Smooth muscle cell (in vitro differentiated cells): Measurements from ENCODE around the gene PHF21B. TPM values are rescaled to one million over a fixed set of nuclear protein-coding genes. Genes with fewer than 3 reads are reported as not detected.

Experiments
- DNase-seq: peaks from one replicate; lab custom pipeline; 2025; ENCODE audit not compliant: unreplicated experiment; lab: John Stamatoyannopoulos, UW
- H2AFZ ChIP-seq: fragments of 200-600 bp; sonication (generic); 2 replicates; pipeline ENCODE4 v1.6.0; 2016; ENCODE audit warnings: antibody characterized with exemption, low read depth, mild to moderate bottlenecking
- H3F3A ChIP-seq: fragments of 200-600 bp; sonication (generic); 2 replicates; pipeline ENCODE4 v1.6.0; 2017; ENCODE audit warnings: antibody characterized with exemption, low read depth
- H3K27ac ChIP-seq: fragments of 200-600 bp; sonication (generic); 2 replicates; pipeline ENCODE4 v1.5.1; 2016; ENCODE audit warnings: low read depth, mild to moderate bottlenecking
- H3K27me3 ChIP-seq: fragments of 200-600 bp; sonication (generic); 2 replicates; pipeline ENCODE4 v1.6.1; 2016; ENCODE audit warnings: low read depth, mild to moderate bottlenecking
- H3K36me3 ChIP-seq: fragments of 200-600 bp; sonication (generic); 2 replicates; pipeline ENCODE4 v1.5.1; 2016; ENCODE audit warnings: low read depth
- H3K4me1 ChIP-seq: fragments of 200-600 bp; sonication (generic); 2 replicates; pipeline ENCODE4 v1.5.1; 2016; ENCODE audit warnings: low read depth
- H3K4me2 ChIP-seq: fragments of 200-600 bp; sonication (generic); 2 replicates; pipeline ENCODE4 v1.6.0; 2016; ENCODE audit warnings: mild to moderate bottlenecking
- H3K4me3 ChIP-seq: fragments of 200-600 bp; sonication (generic); 2 replicates; pipeline ENCODE4 v1.5.1; 2016; ENCODE audit warnings: mild to moderate bottlenecking
- H3K79me2 ChIP-seq: fragments of 200-600 bp; sonication (generic); 2 replicates; pipeline ENCODE4 v1.6.0; 2016; ENCODE audit warnings: low read depth, mild to moderate bottlenecking
- H3K9ac ChIP-seq: fragments of 200-600 bp; sonication (generic); 2 replicates; pipeline ENCODE4 v1.6.0; 2016; ENCODE audit warnings: low read depth
- H3K9me3 ChIP-seq: fragments of 200-600 bp; sonication (generic); replicated peaks from 2 replicates; pipeline ENCODE4 v1.5.1; 2016; ENCODE audit warnings: low read depth
- H4K20me1 ChIP-seq: fragments of 200-600 bp; sonication (generic); 2 replicates; pipeline ENCODE4 v1.6.0; 2016; ENCODE audit warnings: low read depth
- CTCF ChIP-seq: fragments of 200-600 bp; sonication (generic); IDR thresholded peaks from 2 replicates; pipeline ENCODE4 v1.5.1; 2017; ENCODE audit warnings: borderline replicate concordance, mild to moderate bottlenecking, antibody characterized with exemption; ENCODE audit not compliant: insufficient read depth, poor library complexity, severe bottlenecking
- WGBS: methylation state at CpG from one replicate; pipeline ENCODE4 v1.1.7; 2016; ENCODE audit warnings: low lambda C conversion rate; 5-methylcytosine and 5-hydroxymethylcytosine counted together
- polyA plus RNA-seq: library from polyadenylated mRNA; unstranded; fragments of >200 nt; fragmentation: Nextera tagmentation; extraction: Ambion mirVana; gene quantifications from 2 replicates; pipeline ENCODE4 v1.2.1, GENCODE V29; 2016
- total RNA-seq: library from RNA; depleted of rRNA; stranded (reverse); fragments of >200 nt; gene quantifications from 2 replicates; pipeline ENCODE4 v1.2.3, GENCODE V29; 2014

The PHF21B gene
- total and polyA plus RNA-seq, 2 experiments from 2014 or later, result 0.13 TPM

DNA sequence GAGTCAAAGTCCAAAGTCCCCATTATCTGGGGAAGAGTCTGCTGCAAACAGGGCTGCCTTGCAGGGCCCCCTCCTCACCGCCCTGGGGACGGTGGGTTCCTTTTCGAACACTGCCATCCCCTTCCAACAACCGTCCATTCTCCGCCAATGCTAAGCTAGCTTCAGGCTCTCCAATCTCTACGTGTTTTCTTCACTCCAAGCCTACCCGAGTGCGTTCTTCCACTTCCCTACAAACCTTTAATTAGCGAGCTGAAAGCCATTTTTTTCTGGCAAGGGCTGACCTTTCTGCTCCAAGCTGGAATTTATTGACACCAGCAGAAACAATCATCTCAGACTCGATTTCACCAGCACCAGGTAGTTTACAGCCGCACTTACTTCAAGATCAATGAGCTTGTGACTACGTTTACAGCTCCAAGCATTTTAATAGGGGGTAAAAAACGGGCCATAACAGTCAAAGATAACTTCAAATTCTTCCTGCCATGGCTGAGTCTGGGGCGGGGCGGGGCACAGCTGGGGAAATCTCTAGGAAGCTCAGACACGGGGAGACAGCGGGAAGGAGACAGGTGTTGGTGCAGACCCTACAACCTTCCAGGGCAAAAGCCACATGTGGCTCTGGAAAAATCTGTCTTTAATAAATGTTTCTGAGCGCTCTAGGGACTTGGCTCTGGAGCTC is 82.2 kb downstream of the PHF21B start:
- Histone ChIP-seq H3K79me2 (no peaks in the 10 kb centered on the region), H3F3A (no peaks in the 10 kb centered on the region), H3K4me1 (no peaks in the 10 kb centered on the region), H3K36me3 (no peaks in the 10 kb centered on the region), H3K9ac (no peak overlapping the region), H3K4me2 (no peak overlapping the region), H2AFZ (no peak overlapping the region), H4K20me1 (no peaks in the 10 kb centered on the region), H3K27ac (no peak overlapping the region), H3K27me3 (no peaks in the 10 kb centered on the region), H3K4me3 (no peak overlapping the region), H3K9me3 (no peaks in the 10 kb centered on the region)
- no peak for DNase-seq
- 86% methylated on average over 18 of the region's 18 CpGs for WGBS
- TF ChIP-seq CTCF, result no peak

DNA sequence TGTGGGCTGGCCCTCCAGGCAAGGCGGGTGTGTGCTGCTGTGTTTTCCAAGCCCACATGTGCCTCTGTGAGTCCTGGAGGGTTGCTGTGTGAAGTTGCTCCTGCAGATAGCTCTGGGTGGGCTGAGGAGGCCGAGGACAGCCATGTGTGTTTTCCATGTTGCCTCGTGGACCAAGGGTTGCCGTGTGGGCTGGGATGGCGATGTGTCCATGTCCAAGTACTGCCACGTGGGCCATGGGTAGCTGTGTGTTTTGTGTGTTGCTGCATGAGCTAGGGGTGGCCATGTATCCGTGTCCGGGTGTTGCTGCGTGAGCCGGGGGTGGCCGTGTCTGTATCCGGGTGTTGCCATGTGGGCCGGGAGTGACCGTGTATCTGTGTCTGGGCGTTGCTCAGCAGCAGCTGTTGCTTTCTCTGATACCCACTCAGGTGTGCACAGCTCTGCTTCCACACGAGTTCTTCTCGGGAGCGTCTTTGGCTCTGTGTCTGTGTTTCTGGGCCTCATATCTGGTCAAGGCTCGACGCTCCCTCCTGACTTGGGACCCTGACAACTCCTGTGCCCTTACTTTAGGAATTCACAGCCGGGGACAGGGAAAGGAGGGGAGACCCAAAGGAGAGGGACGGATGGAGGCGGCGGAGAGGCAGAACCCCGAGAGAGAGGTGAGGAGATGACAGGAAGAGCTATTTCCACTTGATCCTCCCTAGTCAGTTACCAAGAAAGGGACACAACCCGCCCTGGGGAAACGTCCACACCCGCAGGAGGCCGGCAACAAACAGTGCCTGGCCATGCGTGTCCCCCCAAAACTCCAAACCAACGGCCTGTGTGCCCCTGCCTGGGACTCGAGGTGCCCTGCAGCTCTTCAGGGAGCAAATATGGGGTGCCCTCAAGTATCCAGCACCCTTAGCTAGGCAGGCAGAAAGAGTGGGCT is 83.1 kb downstream of the PHF21B start:
- Histone ChIP-seq H3K4me1 (no peaks in the 10 kb centered on the region), H3K9ac (no peak overlapping the region), H3K9me3 (no peaks in the 10 kb centered on the region), H4K20me1 (no peaks in the 10 kb centered on the region), H3K79me2 (no peaks in the 10 kb centered on the region), H3K4me2 (no peak overlapping the region), H3K27ac (no peak overlapping the region), H3F3A (no peaks in the 10 kb centered on the region), H3K27me3 (no peaks in the 10 kb centered on the region), H2AFZ (no peak overlapping the region), H3K36me3 (no peaks in the 10 kb centered on the region), H3K4me3 (no peak overlapping the region)
- TF ChIP-seq CTCF, result no peak
- 95% methylated on average over 32 of the region's 32 CpGs for WGBS
- DNase-seq, result no peak

- Histone ChIP-seq H4K20me1 (no peaks in the 10 kb centered on the region), H3K36me3 (no peaks in the 10 kb centered on the region), H3K27ac (no peak overlapping the region), H3K4me2 (no peak overlapping the region), H2AFZ (no peak overlapping the region), H3K79me2 (no peaks in the 10 kb centered on the region), H3K4me1 (no peaks in the 10 kb centered on the region), H3K9me3 (no peaks in the 10 kb centered on the region), H3K27me3 (no peaks in the 10 kb centered on the region), H3K4me3 (no peak overlapping the region), H3K9ac (no peak overlapping the region), H3F3A (no peaks in the 10 kb centered on the region)
- TF ChIP-seq CTCF, result no peak
- 95% methylated on average over 11 of the region's 11 CpGs for WGBS
- DNase-seq, result no peak
These were observed 83.7 kb downstream of the PHF21B start for GRCh38 chr22:44926124-44926475.
